Measurements from ENCODE around the gene PPP2R5B. TPM values are rescaled to one million over a fixed set of nuclear protein-coding genes. Genes with fewer than 3 reads are reported as not detected.

Gene PPP2R5B
- total RNA-seq, 1 experiment from 2014 or later, result 6.4 TPM

- no peak for DNase-seq (ENCODE audit: low spot score)
These were observed 5.1 kb downstream of the PPP2R5B start for GRCh38 chr11:64929625-64930024.

- no peak for DNase-seq (ENCODE audit: low spot score)
These were observed 5.9 kb downstream of the PPP2R5B start for GRCh38 chr11:64930340-64930739.

DNA sequence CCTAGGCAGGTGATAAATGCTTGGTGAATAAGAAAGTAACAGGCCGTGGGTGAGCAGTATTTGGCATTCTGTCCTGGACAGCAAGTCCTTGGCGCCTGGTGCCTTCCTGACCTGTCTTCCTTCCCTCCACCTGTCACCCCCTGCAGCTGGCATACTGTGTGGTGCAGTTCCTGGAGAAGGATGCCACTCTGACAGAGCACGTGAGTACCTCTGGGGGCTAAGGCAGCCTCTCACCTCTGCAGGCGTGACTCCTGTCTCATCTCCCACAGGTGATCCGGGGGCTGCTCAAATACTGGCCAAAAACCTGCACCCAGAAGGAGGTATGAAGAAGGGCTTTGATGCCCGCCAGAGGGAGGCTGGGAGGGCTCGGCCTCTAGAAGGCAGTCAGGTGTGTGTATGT lies 6.8 kb downstream of the PPP2R5B start:
- DNase-seq (ENCODE audit: low spot score), result no peak

DNA sequence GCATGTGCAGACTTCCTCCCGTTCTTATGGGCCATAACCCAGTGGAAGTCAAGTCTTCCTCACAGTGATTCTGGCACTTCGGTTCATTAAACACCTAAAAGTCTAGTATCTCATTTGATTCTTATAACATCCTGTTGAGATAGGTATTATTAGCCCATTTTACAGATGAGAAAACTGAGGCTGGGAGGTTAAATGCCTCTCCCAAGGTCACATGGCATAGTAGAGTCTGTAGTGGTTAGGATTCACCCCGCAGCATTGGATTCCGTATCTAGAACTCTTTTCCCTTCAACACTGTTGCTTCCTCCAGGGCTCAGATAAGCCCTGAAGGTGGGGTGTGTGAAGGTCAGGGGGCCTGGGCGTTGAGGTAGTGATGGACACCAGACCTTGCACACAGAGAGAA lies 7.8 kb downstream of the PPP2R5B start:
- DNase-seq (ENCODE audit: low spot score), result no peak

GRCh38 chr11:64933213-64933934 lies 8.9 kb downstream of the PPP2R5B start:
- DNase-seq (ENCODE audit: low spot score), result no peak

- no peak for DNase-seq (ENCODE audit: low spot score)
These were observed 9.6 kb downstream of the PPP2R5B start for GRCh38 chr11:64933935-64934681.

DNA sequence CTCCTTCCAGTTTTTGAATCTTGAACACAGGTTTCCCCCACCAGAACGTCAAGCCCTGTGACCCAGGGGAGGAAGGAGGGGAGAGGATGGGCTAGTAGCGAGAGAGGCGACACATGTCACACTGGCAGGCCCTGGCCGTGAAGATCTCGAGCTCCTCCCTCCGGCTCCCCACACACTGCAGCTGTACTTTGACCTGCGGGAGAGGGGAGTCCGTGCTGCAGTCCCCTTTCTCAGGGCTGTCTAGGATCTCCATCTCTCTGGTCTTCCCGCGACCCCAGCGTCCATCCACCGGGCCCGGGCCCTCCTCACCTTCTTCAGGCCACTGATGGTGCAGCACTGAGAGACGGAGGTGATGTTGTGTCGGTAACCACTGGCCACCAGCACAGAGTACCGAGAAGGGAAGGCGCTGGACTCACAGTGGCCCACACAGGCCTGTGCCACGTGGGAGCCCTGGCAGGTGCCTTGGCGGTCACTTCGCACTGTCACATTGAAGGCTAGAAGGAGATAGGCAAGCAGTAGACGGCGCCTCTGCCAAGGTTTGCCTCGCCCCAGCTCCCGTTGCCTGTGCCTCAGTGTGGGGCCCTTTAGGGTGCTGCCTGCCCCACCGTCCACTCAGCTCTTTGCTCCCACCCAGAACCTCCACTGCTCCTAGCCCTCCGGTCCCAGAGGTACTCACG lies 10.3 kb downstream of the PPP2R5B start:
- no peak for DNase-seq (ENCODE audit: low spot score)

- DNase-seq (ENCODE audit: low spot score), result no peak
These were observed 11.0 kb downstream of the PPP2R5B start, which contains the start of gene GPHA2 for GRCh38 chr11:64935359-64936081. Gene GPHA2, minus strand, starts transcription at chr11:64935893. Its CDS starts 433 bp downstream, at chr11:64935460.

GRCh38 chr11:64936539-64936938 lies 12.1 kb downstream of the PPP2R5B start:
- no peak for DNase-seq (ENCODE audit: low spot score)

- no peak for DNase-seq (ENCODE audit: low spot score)
These were observed 22.8 kb downstream of the PPP2R5B start for GRCh38 chr11:64947208-64947814.

DNA sequence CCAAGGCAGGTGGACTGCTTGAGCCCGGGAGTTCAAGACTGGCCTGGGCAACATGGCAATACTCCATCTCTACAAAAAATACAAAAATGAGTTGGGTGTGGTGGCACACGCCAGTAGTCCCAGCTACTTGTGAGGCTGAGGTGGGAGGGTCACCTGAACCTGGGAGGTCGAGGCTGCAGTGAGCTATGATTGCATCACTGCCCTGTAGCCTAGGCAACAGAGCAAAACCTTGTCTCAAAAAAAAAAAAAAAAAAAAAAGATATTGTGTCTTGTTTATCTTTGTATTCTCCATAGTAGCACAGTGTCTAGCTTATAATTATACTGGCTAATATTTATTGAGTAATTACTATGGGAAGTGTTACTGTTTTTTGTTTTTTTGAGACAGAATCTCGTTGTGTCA lies 27.0 kb downstream of the PPP2R5B start:
- DNase-seq (ENCODE audit: low spot score), result no peak

DNA sequence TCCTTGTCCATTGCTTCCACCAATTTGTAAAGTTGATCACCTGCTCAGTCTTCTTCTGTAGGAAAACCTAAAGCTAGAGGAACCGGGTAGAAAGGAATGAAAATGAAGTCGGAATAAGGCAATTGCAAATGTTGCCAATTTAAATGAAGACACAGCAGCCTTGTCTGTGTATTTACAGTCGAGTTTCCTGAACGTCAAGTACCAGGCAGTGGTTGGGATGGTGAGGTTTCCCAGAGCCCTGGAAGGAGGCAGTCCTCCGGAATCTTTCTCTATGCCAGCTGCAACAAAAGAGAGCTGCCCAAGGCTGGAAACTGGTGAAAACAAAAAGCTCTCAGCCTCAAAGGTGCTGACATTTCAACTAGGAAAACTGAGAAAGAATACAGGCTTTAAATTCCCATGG lies 29.7 kb downstream of the PPP2R5B start:
- no peak for DNase-seq (ENCODE audit: low spot score)

- DNase-seq (ENCODE audit: low spot score), result no peak
These were observed 35.0 kb downstream of the PPP2R5B start for GRCh38 chr11:64959498-64959897.

- no peak for DNase-seq (ENCODE audit: low spot score)
These were observed 36.2 kb downstream of the PPP2R5B start for GRCh38 chr11:64960719-64961118.

- no peak for DNase-seq (ENCODE audit: low spot score)
These were observed 38.7 kb downstream of the PPP2R5B start for GRCh38 chr11:64963072-64963631.

- no peak for DNase-seq (ENCODE audit: low spot score)
These were observed 42.9 kb downstream of the PPP2R5B start for GRCh38 chr11:64967375-64967774.

DNA sequence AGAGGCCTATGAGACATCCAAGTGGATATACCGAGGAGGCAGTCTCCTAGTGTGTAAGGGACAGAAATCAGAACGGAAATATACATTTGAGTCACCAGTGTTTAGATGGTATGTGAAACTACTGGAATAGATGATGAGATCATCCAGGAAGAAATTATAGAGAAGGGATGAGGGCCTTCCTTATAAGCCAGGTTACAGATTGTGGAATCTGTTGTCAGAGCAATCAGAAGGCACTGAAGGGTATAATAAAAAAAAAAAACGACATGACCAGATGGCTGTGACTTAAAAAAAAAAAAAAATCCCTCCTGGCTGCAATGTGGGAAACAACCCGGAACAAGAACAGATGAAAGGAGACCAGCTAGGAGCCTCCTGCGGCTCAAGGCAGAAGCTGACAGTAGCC lies 44.7 kb downstream of the PPP2R5B start:
- DNase-seq (ENCODE audit: low spot score), result peak; percentile 37

DNA sequence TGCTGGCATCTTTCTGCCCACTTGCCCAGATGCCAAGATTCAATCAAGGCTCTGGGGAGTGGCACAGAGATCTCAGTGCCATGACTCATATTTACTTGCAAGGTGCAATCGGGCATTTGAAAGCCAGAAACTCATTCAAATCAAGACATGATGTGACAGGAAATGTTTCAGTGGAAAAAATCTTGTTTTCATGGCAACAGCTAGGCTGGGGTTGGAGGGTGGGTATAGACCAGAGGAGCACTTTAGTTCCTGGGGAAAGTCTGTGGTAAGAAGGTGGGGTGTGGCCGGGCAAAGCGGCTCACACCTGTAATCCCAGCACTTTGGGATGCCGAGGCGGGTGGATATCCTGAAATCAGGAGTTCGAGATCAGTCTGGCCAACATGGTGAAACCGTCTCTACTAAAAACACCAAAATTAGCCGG lies 46.3 kb downstream of the PPP2R5B start:
- no peak for DNase-seq (ENCODE audit: low spot score)

- DNase-seq (ENCODE audit: low spot score), result no peak
These were observed 47.1 kb downstream of the PPP2R5B start, which contains the start of gene MAJIN for GRCh38 chr11:64971421-64972233. Gene MAJIN, minus strand, starts transcription at chr11:64972108. Its CDS starts 12,703 bp downstream, at chr11:64959405.

GRCh38 chr11:64974124-64974523 lies 49.6 kb downstream of the PPP2R5B start:
- DNase-seq (ENCODE audit: low spot score), result no peak
